ENCODE measurements around the gene IKZF2.

Gene IKZF2

GRCh38 chr2:213016984-213017351 is 134.4 kb downstream of the IKZF2 start:
- no peaks in the 10 kb centered on the region for H3K9me2 ChIP-seq (replicated peaks; ENCODE audit: low read depth, low read length)
- no peak overlapping the region for H3K4me3 ChIP-seq (ENCODE audit: low read length, poor library complexity, severe bottlenecking)
- peaks cover 8% of the 10 kb centered on the region for H3F3A ChIP-seq (ENCODE audit: low read depth)
- peaks cover 47% of the 10 kb centered on the region for H3K79me2 ChIP-seq (ENCODE audit: insufficient read depth, low read length)
- H2AFZ ChIP-seq (ENCODE audit: low read length), result no peak overlapping the region
- no peaks in the 10 kb centered on the region for H3K9me3 ChIP-seq (ENCODE audit: insufficient read depth, low read depth, low read length)
- peaks cover 31% of the 10 kb centered on the region for H4K20me1 ChIP-seq (ENCODE audit: insufficient read depth, low read length, poor library complexity, severe bottlenecking)
- peaks cover 95% of the 10 kb centered on the region for H3K36me3 ChIP-seq (ENCODE audit: insufficient read depth, low read length)
- TF ChIP-seq EZH2phosphoT487 (IDR thresholded peaks at IDR 0.05; ENCODE audit: borderline replicate concordance) (no peak), CTCF (conservative IDR thresholded peaks at IDR 0.05; ENCODE audit: low read length) (no peak)
- no peaks in the 10 kb centered on the region for H3K4me1 ChIP-seq (ENCODE audit: insufficient read depth, low read length, poor library complexity, severe bottlenecking)
- H3K9ac ChIP-seq (ENCODE audit: low read depth, low read length, poor library complexity, severe bottlenecking), result no peak overlapping the region
- H3K4me2 ChIP-seq (ENCODE audit: low read depth, low read length, poor library complexity, severe bottlenecking), result no peak overlapping the region
- no peaks in the 10 kb centered on the region for H3K27me3 ChIP-seq (ENCODE audit: insufficient read depth, low read length, poor library complexity, severe bottlenecking)

GRCh38 chr2:213016166-213016983 is 135.0 kb downstream of the IKZF2 start:
- no peak overlapping the region for H2AFZ ChIP-seq (ENCODE audit: low read length)
- no peaks in the 10 kb centered on the region for H3K27me3 ChIP-seq (ENCODE audit: insufficient read depth, low read length, poor library complexity, severe bottlenecking)
- H3F3A ChIP-seq (ENCODE audit: low read depth), result peaks cover 8% of the 10 kb centered on the region; the same call in 1 of the 2 replicates
- H3K79me2 ChIP-seq (ENCODE audit: insufficient read depth, low read length), result peaks cover 46% of the 10 kb centered on the region
- H3K4me3 ChIP-seq (ENCODE audit: low read length, poor library complexity, severe bottlenecking), result no peak overlapping the region
- peaks cover 95% of the 10 kb centered on the region for H3K36me3 ChIP-seq (ENCODE audit: insufficient read depth, low read length)
- H3K4me2 ChIP-seq (ENCODE audit: low read depth, low read length, poor library complexity, severe bottlenecking), result no peak overlapping the region
- no peaks in the 10 kb centered on the region for H3K4me1 ChIP-seq (ENCODE audit: insufficient read depth, low read length, poor library complexity, severe bottlenecking)
- TF ChIP-seq EZH2phosphoT487 (IDR thresholded peaks at IDR 0.05; ENCODE audit: borderline replicate concordance) (no peak), CTCF (conservative IDR thresholded peaks at IDR 0.05; ENCODE audit: low read length) (no peak)
- no peak overlapping the region for H3K9ac ChIP-seq (ENCODE audit: low read depth, low read length, poor library complexity, severe bottlenecking)
- H4K20me1 ChIP-seq (ENCODE audit: insufficient read depth, low read length, poor library complexity, severe bottlenecking), result peaks cover 34% of the 10 kb centered on the region
- H3K9me3 ChIP-seq (ENCODE audit: insufficient read depth, low read depth, low read length), result no peaks in the 10 kb centered on the region
- no peaks in the 10 kb centered on the region for H3K9me2 ChIP-seq (replicated peaks; ENCODE audit: low read depth, low read length)

- Histone ChIP-seq H3K9ac (ENCODE audit: low read depth, low read length, poor library complexity, severe bottlenecking) (no peak overlapping the region), H3K4me3 (ENCODE audit: low read length, poor library complexity, severe bottlenecking) (no peak overlapping the region), H3K9me2 (replicated peaks; ENCODE audit: low read depth, low read length) (no peaks in the 10 kb centered on the region), H3K79me2 (ENCODE audit: insufficient read depth, low read length) (peaks cover 46% of the 10 kb centered on the region), H3K4me1 (ENCODE audit: insufficient read depth, low read length, poor library complexity, severe bottlenecking) (no peaks in the 10 kb centered on the region), H4K20me1 (ENCODE audit: insufficient read depth, low read length, poor library complexity, severe bottlenecking) (peaks cover 39% of the 10 kb centered on the region), H3K36me3 (ENCODE audit: insufficient read depth, low read length) (peaks cover 97% of the 10 kb centered on the region), H3K9me3 (ENCODE audit: insufficient read depth, low read depth, low read length) (no peaks in the 10 kb centered on the region), H2AFZ (ENCODE audit: low read length) (no peak overlapping the region), H3K27me3 (ENCODE audit: insufficient read depth, low read length, poor library complexity, severe bottlenecking) (no peaks in the 10 kb centered on the region), H3K4me2 (ENCODE audit: low read depth, low read length, poor library complexity, severe bottlenecking) (no peak overlapping the region), H3F3A (ENCODE audit: low read depth) (peaks cover 8% of the 10 kb centered on the region; the same call in 1 of the 2 replicates)
- TF ChIP-seq EZH2phosphoT487 (IDR thresholded peaks at IDR 0.05; ENCODE audit: borderline replicate concordance), result no peak
- TF ChIP-seq CTCF (conservative IDR thresholded peaks at IDR 0.05; ENCODE audit: low read length), result no peak
Measured at GRCh38 chr2:213015387-213016165, 135.8 kb downstream of the IKZF2 start.
